H1 (cell line): ENCODE data around the gene KIAA1586.
"Not testable (repeated sequence)": the region's sequence is repeated elsewhere in the genome, so short reads cannot be mapped to it uniquely, and the experiment has no call there.

Source experiments
- BCL11A ChIP-seq, 2 experiments: IDR thresholded peaks; one replicate each; pipeline ENCODE4 v1.6.1; 2011; ENCODE audit warnings: low read depth in 2 of 2, low read length in 2 of 2, mild to moderate bottlenecking in 2 of 2
- CTCF ChIP-seq, 3 experiments: IDR thresholded peaks; 1 replicate in 2 of 3; 2 replicates in 1 of 3; pipeline versions ENCODE4 v1.5.1 to v1.6.1; 2011; ENCODE audit warnings: low read length in 3 of 3, mild to moderate bottlenecking in 3 of 3, inconsistent platforms in 2 of 3, low read depth in 1 of 3, moderate library complexity in 1 of 3; ENCODE audit not compliant: insufficient read depth in 1 of 3; ENCODE audit errors: control extremely low read depth in 1 of 3
- EP300 ChIP-seq, 2 experiments: IDR thresholded peaks; 1 replicate in 1 of 2; 2 replicates in 1 of 2; pipeline ENCODE4 v1.6.1; 2011 to 2012; ENCODE audit warnings: low read depth in 2 of 2, low read length in 2 of 2, mild to moderate bottlenecking in 2 of 2, borderline replicate concordance in 1 of 2, inconsistent platforms in 1 of 2, moderate library complexity in 1 of 2
- PHF8 ChIP-seq: fragments of 200-600 bp; sonication (generic); conservative IDR thresholded peaks from 2 replicates; pipeline ENCODE4 v1.7.1; 2012; ENCODE audit warnings: low read depth, mild to moderate bottlenecking, inconsistent platforms, low read length, moderate library complexity
- POLR2A ChIP-seq, 2 experiments: IDR thresholded peaks; 1 replicate in 1 of 2; 2 replicates in 1 of 2; pipeline ENCODE4 v1.6.1; 2011; ENCODE audit warnings: low read depth in 2 of 2, low read length in 2 of 2, mild to moderate bottlenecking in 2 of 2; ENCODE audit errors: control extremely low read depth in 1 of 2
- POLR2AphosphoS5 ChIP-seq: IDR thresholded peaks from 2 replicates; pipeline ENCODE4 v1.6.1; 2011; ENCODE audit warnings: low read depth, low read length
- RNF2 ChIP-seq: fragments of 200-900, 300-1000 bp; sonication (generic); IDR thresholded peaks from 2 replicates; pipeline ENCODE4 v1.7.1; 2016; ENCODE audit warnings: borderline replicate concordance, low read depth, mild to moderate bottlenecking, antibody characterized with exemption, low read length; ENCODE audit not compliant: poor library complexity, severe bottlenecking; ENCODE audit errors: missing control alignments
- TF ChIP-seq, protein P1 (sequence below): IDR thresholded peaks from 2 replicates; pipeline ENCODE4 v1.6.1; 2012; ENCODE audit warnings: low read length, inconsistent platforms

GRCh38 chr6:57047859-57048258 is 1.4 kb downstream of the KIAA1586 start:
- not testable (repeated sequence) for TF ChIP-seq POLR2A (IDR thresholded peaks at IDR 0.05; ENCODE audit: control extremely low read depth in 1 of 2, low read depth in 2 of 2, low read length in 2 of 2); BCL11A (IDR thresholded peaks at IDR 0.05; ENCODE audit: low read depth in 2 of 2, low read length in 2 of 2); PHF8; RNF2; CTCF (IDR thresholded peaks at IDR 0.05; ENCODE audit: control extremely low read depth in 1 of 3, insufficient read depth in 1 of 3, low read depth in 1 of 3, low read length in 3 of 3); POLR2AphosphoS5; EP300 (IDR thresholded peaks at IDR 0.05; ENCODE audit: borderline replicate concordance in 1 of 2, low read depth in 2 of 2, low read length in 2 of 2)
- TF ChIP-seq, protein P1, sequence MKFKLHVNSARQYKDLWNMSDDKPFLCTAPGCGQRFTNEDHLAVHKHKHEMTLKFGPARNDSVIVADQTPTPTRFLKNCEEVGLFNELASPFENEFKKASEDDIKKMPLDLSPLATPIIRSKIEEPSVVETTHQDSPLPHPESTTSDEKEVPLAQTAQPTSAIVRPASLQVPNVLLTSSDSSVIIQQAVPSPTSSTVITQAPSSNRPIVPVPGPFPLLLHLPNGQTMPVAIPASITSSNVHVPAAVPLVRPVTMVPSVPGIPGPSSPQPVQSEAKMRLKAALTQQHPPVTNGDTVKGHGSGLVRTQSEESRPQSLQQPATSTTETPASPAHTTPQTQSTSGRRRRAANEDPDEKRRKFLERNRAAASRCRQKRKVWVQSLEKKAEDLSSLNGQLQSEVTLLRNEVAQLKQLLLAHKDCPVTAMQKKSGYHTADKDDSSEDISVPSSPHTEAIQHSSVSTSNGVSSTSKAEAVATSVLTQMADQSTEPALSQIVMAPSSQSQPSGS, result not testable (repeated sequence)
